Fibroblast of mammary gland (primary cell): ENCODE results near the gene TRA2A.
A peak's percentile ranks its signal among the peaks of the same experiment; 100 is the strongest.

Experiments
- DNase-seq: peaks from one replicate; pipeline ENCODE4 v3.0.0-alpha.2; 2010; ENCODE audit warnings: low read depth
- H3K4me3 ChIP-seq: 2 replicates; pipeline ENCODE4 v1.5.1; 2011; ENCODE audit warnings: low read depth, mild to moderate bottlenecking, low read length, moderate library complexity; ENCODE audit not compliant: control insufficient read depth
- TF ChIP-seq, protein P1 (sequence below): conservative IDR thresholded peaks from 2 replicates; pipeline ENCODE4 v1.5.1; 2011; ENCODE audit warnings: low read depth, low read length, inconsistent platforms; ENCODE audit not compliant: control insufficient read depth, insufficient read depth

The TRA2A gene

DNA sequence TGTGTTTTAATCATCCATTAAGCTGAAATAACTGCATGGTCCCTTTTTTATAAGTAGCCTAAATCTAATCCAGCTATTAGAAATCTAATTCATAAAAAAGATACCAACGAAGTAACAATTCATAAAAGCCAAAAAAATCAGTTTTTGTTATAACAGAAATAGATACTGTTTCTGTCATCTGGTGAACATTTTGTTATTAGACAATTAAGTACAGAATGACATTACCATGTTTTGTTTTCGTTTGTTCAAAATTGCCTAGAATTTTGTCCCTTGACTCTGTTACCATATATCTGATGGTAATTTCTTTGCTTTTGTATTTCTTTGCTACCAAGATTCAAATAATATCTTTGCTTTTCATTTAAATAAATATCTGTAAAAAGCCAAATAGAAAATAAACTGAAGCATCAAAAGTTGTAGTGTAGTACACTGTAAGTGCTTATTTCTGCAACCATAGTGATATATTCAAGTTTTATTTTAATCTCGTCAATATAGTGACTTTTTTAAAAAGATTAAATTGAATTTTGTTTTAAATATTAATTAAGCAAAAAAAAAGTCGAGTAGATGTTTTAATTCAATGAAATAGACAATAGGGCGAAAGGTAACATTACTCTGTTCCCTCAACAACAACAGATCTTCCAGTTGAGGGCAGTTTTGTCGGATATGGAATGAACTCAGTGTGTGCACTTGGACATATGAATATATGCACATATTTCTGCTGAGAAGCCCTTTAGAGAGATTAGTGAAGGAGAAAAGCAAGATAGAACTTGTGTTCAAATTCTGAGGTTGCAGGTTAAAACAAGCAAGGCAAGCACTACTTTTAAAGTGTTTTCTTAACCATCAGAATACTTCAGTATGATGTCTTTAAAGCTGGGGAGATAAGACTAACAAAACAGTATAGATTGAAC lies 53.6 kb downstream of the TRA2A start:
- TF ChIP-seq, protein P1, sequence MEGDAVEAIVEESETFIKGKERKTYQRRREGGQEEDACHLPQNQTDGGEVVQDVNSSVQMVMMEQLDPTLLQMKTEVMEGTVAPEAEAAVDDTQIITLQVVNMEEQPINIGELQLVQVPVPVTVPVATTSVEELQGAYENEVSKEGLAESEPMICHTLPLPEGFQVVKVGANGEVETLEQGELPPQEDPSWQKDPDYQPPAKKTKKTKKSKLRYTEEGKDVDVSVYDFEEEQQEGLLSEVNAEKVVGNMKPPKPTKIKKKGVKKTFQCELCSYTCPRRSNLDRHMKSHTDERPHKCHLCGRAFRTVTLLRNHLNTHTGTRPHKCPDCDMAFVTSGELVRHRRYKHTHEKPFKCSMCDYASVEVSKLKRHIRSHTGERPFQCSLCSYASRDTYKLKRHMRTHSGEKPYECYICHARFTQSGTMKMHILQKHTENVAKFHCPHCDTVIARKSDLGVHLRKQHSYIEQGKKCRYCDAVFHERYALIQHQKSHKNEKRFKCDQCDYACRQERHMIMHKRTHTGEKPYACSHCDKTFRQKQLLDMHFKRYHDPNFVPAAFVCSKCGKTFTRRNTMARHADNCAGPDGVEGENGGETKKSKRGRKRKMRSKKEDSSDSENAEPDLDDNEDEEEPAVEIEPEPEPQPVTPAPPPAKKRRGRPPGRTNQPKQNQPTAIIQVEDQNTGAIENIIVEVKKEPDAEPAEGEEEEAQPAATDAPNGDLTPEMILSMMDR: no peak
- DNase-seq: no peak
- no peak overlapping the region for H3K4me3 ChIP-seq

- no peak overlapping the region for H3K4me3 ChIP-seq
- TF ChIP-seq, protein P1: no peak
Measured at GRCh38 chr7:23477157-23477499, 54.7 kb downstream of the TRA2A start.

GRCh38 chr7:23476286-23477156 lies 55.3 kb downstream of the TRA2A start:
- DNase-seq: no peak
- TF ChIP-seq, protein P1: no peak
- no peak overlapping the region for H3K4me3 ChIP-seq

More at GRCh38 chr7:23477157-23477499, 54.7 kb downstream of the TRA2A start:
- DNase-seq: no peak

- DNase-seq: no peak
- TF ChIP-seq, protein P1: no peak
- H3K4me3 ChIP-seq: no peak overlapping the region
Measured at GRCh38 chr7:23475576-23475839, 56.3 kb downstream of the TRA2A start.

GRCh38 chr7:23474829-23475575 lies 56.8 kb downstream of the TRA2A start:
- no peak for DNase-seq
- peak overlapping the region; percentile 54 for H3K4me3 ChIP-seq
- TF ChIP-seq, protein P1: no peak

- DNase-seq: peak; percentile 88
- peak overlapping the region; percentile 54 for H3K4me3 ChIP-seq
Measured at GRCh38 chr7:23474094-23474828, 57.5 kb downstream of the TRA2A start.

More at GRCh38 chr7:23474094-23474828, 57.5 kb downstream of the TRA2A start:
- TF ChIP-seq, protein P1: no peak
